ENCODE data around the gene ACAD10.

DNA sequence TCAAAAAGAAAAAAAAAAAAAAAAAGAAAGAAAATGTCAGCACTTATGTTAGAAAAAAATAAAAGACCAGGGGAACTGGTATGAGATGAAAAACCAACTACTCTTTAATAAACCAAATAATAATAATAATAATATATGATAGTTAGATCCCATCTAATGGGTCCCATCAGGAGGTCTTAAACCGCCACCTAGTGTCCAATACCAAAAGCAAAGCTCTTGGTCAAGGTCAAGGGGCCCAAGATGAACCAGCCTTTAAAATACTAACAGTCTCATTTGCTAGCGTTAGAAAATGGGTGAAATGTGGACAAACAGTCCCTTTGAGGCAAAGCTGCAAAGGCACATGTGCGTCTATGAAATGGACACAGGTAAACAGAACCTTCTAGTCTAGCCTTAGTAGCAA is 12.3 kb upstream of the ACAD10 start:
- TF ChIP-seq CTCF (conservative IDR thresholded peaks at IDR 0.05 in 1 of 2, IDR thresholded peaks at IDR 0.05 in 1 of 2; ENCODE audit: extremely low read depth in 1 of 2, insufficient read depth in 1 of 2, low read depth in 1 of 2, low read length in 2 of 2) (peak; percentile 38 to 47), EZH2 (IDR thresholded peaks at IDR 0.05; ENCODE audit: borderline replicate concordance, low read length) (no peak)

All from mammary epithelial cell (primary cell).